NCI-H1105 (cell line): Measurements from ENCODE around the gene PTK7.
A peak's percentile ranks its signal among the peaks of the same experiment; 100 is the strongest.
"Not testable (repeated sequence)": the region's sequence is repeated elsewhere in the genome, so short reads cannot be mapped to it uniquely, and the experiment has no call there.

ENCODE experiments used
- DNase-seq: peaks from one replicate; lab custom pipeline; 2025; lab: John Stamatoyannopoulos, UW

The PTK7 gene

GRCh38 chr6:43054206-43054943 lies 21.7 kb upstream of the PTK7 start:
- DNase-seq, result no peak

GRCh38 chr6:43055966-43056365 lies 20.1 kb upstream of the PTK7 start:
- DNase-seq, result no peak

- no peak for DNase-seq
These were observed 17.6 kb upstream of the PTK7 start for GRCh38 chr6:43058531-43058930.

DNA sequence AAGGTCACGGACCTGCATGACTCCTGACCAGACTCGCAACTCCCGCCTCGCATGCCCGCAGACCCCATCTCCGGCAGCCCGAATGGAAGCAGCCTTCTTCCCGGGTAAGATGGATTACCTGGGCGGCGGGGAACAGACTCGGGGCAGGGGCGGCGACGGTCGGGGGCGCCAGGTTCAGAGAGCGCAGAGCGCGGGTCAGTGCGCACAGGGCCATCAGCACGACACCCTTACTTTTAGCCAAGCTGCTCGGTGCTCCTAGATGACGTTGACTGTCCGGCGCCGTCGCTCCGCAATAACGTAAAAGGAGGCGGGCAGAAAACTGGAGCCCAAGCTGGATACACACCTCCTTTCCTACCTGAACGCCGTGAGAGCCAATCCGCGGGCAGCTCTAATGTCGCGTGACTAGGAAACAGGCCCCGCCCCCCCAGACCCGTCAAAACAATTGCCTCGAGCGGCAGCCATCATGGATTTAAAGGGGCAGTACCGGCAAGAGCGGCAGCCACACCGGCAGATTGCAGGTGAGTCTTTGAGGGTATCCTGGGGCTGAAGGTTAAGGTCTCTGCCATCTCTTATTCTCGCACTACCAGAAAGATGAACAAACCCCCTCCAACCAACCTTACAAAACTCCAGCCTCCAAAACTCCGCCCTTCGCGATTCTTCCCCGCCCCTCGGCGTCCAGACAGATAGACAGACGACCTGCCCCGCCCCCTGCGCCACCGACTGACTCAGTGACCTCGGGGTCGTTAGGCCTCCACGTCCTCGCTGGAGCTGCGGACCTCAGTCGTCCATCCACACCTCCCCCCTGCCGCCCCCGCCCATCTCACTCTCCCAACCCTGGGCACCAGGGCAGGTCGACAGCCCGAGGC lies 16.7 kb upstream of the PTK7 start, which contains the start of the genes KLC4 and MRPL2:
KLC4 (plus strand) TSS at position 464 of the 866 bp plus-strand sequence. CDS start 1,705 bp downstream, outside the sequence.
MRPL2 (minus strand) TSS at position 267 of the 866 bp plus-strand sequence; CDS start at position 214, 53 bp downstream.
- DNase-seq, result peak; percentile 98

GRCh38 chr6:43060034-43060754 lies 15.9 kb upstream of the PTK7 start:
- DNase-seq, result no peak

- DNase-seq, result no peak
These were observed 15.1 kb upstream of the PTK7 start for GRCh38 chr6:43060755-43061633.

GRCh38 chr6:43061861-43062260 lies 14.3 kb upstream of the PTK7 start:
- DNase-seq, result no peak

DNA sequence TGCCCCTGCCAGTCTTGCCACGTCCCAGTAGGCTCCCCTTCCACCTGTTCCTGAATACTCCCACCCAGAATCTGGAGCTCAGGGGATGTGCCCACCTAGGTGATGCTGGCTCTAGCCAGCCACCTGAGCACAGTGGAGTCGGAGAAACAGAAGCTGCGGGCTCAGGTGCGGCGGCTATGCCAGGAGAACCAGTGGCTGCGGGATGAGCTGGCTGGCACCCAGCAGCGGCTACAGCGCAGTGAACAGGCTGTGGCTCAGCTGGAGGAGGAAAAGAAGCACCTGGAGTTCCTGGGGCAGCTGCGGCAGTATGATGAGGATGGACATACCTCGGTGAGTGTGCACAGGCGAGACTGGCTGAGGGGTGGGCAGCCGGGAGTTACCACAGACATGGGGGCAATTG lies 13.3 kb upstream of the PTK7 start:
- no peak for DNase-seq

DNA sequence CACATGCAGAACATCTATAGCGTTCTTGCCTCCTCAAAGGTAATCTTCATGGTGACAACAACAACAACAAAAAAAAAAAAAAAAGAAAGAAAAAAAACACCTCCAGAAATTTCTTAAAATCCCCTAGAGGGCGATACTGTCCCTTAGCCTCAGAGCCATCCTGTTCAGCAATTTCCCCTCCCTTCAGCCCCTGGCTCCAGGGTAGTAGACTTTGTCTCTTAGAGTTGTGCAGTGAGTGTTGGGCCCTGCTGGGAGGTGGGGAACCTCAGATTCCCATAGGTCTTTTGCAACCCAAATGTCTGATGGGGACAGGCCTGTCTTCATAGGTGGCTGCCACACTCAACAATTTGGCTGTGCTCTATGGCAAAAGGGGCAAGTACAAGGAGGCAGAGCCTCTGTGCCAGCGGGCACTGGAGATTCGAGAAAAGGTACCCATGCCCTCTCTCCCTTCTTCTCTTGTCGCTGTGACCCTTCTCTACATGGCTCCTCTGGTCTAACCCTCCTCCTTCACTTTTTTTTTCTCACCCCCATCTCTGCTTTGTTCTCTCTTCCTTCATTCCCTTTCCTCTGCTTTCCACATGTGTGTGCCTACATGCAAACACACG lies 6.0 kb upstream of the PTK7 start:
- peak; percentile 13 for DNase-seq

DNA sequence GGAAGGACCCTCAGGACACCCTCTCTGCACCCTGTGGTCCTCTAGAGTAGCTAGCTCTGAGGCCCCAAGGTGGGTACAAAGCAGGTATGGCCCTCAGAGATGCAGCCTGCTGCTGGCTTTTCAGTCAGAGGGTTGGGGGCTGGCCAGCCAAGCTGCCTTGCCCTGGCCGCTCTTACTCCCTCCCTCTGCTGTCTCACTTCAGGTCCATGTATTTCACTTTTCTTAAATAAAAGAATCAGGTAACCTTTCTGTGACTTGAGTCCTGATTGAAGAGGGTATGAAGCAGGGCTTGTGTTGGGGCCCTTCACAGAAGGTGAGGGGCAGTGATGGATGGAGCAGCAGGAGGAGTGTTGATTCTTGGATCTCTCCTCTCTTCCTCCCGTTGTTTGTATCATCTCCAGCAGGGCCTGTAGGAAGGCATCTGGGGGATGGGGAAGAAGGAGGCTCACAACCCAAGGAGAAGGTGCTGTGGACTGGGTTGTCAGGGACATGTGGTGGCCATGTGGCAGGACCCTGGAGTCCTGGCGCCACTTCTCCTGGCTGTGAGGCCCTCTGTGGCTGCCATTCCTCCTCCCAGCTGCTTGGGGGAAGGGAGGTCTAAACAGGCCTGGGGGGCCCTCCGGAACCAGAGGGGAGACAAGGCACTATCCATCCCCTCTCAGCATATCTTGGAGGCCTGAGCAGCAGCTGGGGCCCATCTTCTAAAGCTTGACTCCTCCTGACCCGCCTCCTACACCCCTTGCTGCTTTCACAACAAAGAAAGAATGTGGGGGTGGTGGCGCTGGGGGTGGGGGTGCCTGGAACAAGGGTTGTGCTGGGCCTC lies 1.1 kb upstream of the PTK7 start:
- no peak for DNase-seq

DNA sequence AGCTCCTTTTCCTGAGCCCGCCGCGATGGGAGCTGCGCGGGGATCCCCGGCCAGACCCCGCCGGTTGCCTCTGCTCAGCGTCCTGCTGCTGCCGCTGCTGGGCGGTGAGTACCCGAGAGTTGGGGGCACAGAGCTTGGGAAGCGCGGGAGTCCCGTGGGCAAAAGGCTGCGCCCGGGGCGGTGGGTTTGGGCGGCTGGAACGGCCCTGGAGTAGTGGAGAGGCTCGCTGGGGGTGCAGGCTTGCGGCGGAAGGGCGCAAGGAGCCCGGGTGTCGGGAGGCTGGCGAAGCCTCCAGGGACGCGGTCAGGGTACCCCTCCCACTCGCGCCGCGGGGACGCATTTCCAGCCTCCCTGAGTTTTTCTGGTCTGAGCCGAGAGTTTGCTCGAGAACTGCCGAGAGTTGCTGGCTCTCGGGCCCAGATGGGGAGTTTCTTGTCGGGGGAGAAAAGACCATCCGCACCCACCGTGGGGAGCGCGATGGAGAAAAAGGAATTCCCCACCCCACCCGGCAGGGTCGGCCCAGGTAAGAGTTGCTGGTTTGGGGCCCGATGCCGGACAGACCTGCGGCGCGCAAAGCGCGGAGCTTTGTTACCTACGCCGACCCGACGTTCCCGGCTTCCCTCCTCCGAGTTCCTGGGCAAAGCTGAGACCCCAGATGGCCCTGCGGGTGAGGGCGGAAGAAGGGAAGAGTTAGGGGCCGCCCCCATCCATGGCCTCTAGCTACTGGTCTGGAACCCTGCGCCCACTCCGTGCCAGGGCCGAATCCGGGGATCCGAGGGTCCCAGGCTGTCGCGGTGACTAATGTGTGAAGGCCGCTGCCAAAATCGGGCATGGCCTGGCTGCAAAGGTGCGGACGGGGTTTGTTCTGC lies 584 bp downstream of the PTK7 start:
- peak; percentile 39 for DNase-seq

DNA sequence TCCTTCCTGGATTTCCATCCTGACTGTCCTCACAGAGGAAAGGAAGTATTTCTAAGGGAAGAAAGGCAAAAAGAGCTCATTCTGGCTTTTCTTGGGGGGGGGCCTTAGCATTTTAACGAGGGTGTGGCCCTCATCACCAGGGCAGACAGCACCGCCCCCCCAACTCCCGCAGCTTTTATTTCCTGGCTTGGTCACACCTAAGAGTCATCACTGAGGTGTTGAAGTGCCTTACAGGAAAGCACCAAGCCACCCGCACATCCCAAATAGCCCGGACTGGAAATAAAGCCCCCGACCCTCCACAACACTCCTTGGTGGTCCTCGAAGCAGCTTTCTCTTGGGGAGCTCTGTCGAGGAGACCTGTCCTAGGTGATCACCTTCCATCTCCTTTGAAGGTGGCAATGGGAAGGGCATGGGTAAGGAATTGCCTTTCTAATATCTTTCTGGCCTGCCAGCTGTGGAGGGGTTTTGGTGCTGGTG lies 1.3 kb downstream of the PTK7 start:
- DNase-seq, result no peak

GRCh38 chr6:43077981-43078511 lies 1.9 kb downstream of the PTK7 start:
- no peak for DNase-seq

DNA sequence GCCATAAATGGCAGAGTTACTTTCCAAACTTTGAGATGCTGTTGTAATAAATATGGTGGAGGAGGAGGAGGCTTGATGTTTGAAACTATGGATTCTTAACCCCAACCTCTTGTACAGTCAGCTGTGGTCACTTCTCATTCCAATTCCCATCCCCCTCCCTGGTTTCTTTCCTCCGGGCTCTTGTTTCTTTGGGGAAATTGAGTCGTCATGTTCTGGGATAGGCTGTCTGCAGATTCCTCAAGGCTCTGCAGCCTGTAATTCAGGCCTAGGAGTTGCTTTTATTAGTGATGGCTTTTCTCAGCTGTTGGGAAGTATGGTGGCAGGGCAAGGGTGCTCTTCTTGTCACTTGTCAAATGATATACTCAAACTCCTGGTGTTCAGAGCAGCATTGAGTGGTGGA lies 2.6 kb downstream of the PTK7 start:
- DNase-seq, result no peak

- no peak for DNase-seq
These were observed 4.9 kb downstream of the PTK7 start for GRCh38 chr6:43081043-43081442.

GRCh38 chr6:43081922-43082321 lies 5.8 kb downstream of the PTK7 start:
- not testable (repeated sequence) for DNase-seq

GRCh38 chr6:43082806-43083655 lies 6.9 kb downstream of the PTK7 start:
- no peak for DNase-seq
